KOPT-K1 (cell line): ENCODE measurements around the gene RASD2.
"Not testable (repeated sequence)": the region's sequence is repeated elsewhere in the genome, so short reads cannot be mapped to it uniquely, and the experiment has no call there.

Experiments used
- H3K27ac ChIP-seq: fragments of 200-600 bp; sonication (generic); 2 replicates; pipeline ENCODE4 v1.5.1; 2016; ENCODE audit warnings: antibody characterized with exemption, mild to moderate bottlenecking, low read depth, low read length; ENCODE audit not compliant: poor library complexity, severe bottlenecking
- H3K36me3 ChIP-seq: fragments of 200-600 bp; sonication (generic); 2 replicates; pipeline ENCODE4 v1.5.1; 2017; ENCODE audit warnings: antibody characterized with exemption, mild to moderate bottlenecking, low read length, moderate library complexity; ENCODE audit not compliant: insufficient read depth
- H3K9me3 ChIP-seq: fragments of 200-600 bp; sonication (generic); 2 replicates; pipeline ENCODE4 v1.5.1; 2017; ENCODE audit warnings: antibody characterized with exemption, low read length, mild to moderate bottlenecking; ENCODE audit not compliant: insufficient read depth, poor library complexity, severe bottlenecking

The RASD2 gene

DNA sequence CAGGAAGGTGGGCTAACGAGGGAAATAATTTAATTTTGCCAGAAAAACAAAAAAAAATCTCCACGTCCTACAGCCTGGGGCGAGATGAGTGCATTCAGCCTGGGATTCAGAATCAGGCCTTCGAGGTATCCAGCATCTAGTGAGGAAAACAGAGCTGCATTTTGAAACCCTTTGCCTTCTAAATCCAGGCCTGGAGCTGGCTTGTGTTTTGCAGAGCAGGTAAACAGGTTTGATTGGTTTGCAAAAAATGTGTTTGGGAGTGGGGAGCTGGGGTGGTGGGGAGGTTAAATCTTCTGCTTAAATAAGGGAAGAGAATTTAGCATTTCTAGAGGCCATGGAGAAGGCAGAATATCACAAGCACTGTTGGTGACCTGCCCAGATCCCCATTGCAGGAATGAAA lies 29.7 kb upstream of the RASD2 start:
- no peaks in the 10 kb centered on the region for H3K9me3 ChIP-seq
- H3K27ac ChIP-seq, result no peak overlapping the region
- no peaks in the 10 kb centered on the region for H3K36me3 ChIP-seq

DNA sequence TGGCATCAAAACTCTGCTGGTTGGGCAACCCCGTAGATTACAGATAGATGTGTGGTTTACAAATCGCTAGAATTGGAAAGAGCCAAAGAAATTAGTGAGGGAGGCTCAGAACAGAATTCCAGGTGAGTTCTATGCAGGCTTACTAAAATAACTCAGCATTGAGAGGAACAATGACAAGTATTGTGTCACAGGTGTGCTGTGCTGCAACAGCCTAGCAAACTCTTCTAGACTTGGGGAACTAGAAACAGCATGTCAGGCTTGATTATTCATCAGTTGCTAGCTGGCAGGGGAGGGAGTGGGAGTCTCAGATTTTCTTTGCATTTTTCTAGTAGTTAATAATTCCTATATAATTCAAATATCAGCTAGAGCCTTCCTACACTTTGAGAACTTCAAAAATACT lies 26.3 kb upstream of the RASD2 start:
- no peaks in the 10 kb centered on the region for H3K9me3 ChIP-seq
- H3K36me3 ChIP-seq, result no peaks in the 10 kb centered on the region
- H3K27ac ChIP-seq, result no peak overlapping the region

DNA sequence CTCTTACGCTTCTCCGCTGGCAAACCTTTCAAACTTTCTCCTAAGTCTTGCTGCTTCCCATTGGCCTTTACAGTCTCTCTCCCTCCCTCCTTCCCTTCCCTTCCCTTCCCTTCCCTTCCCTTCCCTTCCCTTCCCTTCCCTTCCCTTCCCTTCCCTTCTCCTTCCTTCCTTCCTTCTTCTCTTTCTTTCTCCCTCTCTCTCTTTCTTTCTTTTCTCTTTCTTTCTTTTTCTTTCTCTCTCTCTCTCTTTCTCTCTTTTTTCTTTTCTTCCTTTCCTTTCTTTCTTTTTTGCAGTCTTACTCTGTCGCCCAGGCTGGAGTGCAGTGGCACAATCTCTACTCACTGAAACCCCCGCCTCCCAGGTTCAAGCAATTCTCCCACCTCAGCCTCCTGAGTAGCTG lies 24.7 kb upstream of the RASD2 start:
- not testable (repeated sequence) for H3K36me3 ChIP-seq, H3K9me3 ChIP-seq

DNA sequence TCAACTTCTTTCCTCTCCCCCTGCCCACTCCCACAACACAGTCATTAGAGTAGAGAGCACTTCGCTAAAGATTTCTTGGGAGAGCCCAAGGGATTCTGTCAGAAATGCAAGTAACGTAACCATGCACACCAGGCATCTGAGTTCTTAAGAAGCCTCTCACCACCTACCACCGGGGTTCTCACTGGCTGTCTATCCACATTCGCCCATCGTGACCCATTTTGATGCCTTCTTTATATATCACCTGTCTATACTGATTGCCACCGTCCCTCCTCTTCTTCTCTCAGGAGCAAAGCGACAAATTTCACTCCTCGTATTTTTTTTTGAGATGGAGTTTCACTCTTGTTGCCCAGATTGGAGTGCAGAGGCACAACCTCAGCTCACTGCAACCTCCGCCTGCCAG lies 23.9 kb upstream of the RASD2 start:
- H3K9me3 ChIP-seq, result no peaks in the 10 kb centered on the region
- H3K36me3 ChIP-seq, result no peaks in the 10 kb centered on the region
- no peak overlapping the region for H3K27ac ChIP-seq

More for the DNA sequence above, 24.7 kb upstream of the RASD2 start:
- H3K27ac ChIP-seq, result not testable (repeated sequence)

DNA sequence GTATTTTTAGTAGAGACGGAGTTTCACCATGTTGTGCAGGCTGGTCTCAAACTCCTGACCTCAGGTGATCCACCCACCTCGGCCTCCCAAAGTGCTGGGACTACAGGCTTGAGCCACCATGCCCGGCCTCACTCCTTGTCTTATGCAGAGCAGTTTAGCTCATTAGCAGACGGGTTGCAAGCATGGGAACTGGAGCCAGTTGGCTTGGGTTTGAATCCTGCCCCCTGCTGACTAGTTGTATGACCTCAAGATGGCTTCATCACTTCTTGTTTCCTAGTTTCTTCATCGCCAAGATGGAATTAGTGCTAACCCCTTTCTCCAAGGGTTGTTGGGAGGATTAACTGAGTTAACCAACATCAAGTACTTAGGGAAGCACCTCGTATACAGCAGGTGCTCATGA lies 23.4 kb upstream of the RASD2 start:
- H3K9me3 ChIP-seq, result no peaks in the 10 kb centered on the region
- no peaks in the 10 kb centered on the region for H3K36me3 ChIP-seq

DNA sequence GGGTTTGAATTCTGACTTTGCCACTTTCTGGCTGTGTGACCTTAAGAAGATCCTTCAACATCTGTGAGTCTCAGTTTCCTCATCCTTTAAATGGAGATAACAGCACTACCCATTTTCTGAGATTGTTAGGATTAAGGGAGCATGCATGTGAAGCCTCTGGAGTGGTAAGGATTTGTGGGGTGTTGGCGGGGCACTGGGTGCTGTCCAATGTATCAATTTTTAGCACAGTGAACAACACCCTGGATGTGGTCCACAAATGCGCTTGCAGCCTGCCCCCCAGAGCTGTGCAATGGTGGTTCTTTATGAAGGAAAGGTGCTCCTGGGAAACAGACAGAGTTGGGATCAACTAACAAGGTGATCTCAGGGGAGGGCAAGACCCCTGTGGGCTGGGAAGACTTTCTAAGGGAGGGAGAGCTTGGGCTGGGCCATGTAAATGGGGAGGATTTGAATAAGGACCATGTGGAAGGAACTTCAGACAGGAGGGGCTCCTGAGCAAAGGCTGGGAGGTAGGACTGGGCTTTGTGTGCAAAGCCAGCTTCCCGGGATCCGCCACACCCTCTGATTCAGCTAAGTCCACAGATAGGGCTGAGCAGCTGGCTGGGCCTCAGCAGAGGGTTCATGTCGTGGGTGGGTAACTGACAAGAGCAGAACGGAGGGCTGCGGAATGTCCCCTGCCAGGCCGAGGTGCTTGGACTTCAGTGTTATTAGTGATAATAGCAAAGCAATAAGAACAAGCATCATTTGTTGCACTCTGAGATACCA lies 22.7 kb upstream of the RASD2 start:
- no peaks in the 10 kb centered on the region for H3K36me3 ChIP-seq
- H3K9me3 ChIP-seq, result no peaks in the 10 kb centered on the region
- H3K27ac ChIP-seq, result no peak overlapping the region

More for the DNA sequence above, 23.4 kb upstream of the RASD2 start:
- no peak overlapping the region for H3K27ac ChIP-seq

DNA sequence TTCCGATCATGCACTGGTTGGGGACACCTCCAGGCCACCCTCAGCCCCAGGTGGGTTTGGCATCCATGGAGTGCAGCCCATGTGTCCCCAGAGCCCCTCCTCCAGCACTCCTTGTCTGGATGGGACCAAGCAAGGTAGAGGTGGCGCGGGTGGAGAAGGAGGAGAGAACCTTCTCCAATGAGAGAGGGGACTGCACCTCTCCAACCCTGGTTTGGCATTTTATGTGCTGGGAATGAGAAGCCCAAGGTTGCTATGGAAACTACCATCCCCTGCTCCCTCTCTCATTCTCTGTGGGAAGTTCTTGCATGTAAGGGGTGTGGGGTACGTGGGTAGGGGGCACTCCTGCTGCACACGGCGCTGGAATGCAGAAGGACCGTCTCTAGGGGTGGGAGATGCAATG lies 21.8 kb upstream of the RASD2 start:
- no peak overlapping the region for H3K27ac ChIP-seq
- no peaks in the 10 kb centered on the region for H3K36me3 ChIP-seq

DNA sequence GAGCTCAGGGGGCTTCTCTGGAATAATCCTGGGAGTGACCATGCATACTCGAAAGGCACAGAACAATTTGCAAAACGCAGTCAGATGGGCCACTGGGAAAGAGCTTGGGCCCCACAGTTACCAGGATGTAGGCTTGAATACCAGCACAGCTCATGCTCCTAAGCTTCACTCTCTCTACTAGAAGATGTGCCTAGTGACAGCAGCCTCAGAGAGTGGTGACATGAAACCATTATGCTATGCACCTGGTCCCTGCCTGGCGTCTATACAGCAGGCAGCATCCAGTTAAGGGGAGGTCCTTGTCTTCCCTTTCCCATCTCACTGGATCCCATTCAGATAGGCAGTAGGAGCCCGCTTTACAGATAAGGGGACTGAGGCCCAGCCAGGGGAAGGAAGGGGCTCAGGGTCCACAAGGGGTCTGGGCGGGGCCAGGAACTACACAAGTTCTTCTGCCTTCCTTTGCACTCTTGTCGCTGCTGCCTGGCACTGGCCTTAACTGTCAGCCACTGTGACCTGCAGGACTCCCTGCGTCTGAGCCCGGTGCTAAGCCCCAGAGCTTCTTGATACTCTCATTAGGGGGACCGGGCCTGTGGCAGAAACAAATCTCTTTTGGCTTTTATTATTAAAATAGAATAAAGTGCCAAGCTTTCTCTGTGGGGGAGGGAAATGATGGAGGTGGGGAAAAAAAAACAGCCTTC lies 21.2 kb upstream of the RASD2 start:
- H3K9me3 ChIP-seq, result no peaks in the 10 kb centered on the region
- H3K36me3 ChIP-seq, result no peaks in the 10 kb centered on the region
- no peak overlapping the region for H3K27ac ChIP-seq

More for the DNA sequence above, 21.8 kb upstream of the RASD2 start:
- H3K9me3 ChIP-seq, result no peaks in the 10 kb centered on the region

DNA sequence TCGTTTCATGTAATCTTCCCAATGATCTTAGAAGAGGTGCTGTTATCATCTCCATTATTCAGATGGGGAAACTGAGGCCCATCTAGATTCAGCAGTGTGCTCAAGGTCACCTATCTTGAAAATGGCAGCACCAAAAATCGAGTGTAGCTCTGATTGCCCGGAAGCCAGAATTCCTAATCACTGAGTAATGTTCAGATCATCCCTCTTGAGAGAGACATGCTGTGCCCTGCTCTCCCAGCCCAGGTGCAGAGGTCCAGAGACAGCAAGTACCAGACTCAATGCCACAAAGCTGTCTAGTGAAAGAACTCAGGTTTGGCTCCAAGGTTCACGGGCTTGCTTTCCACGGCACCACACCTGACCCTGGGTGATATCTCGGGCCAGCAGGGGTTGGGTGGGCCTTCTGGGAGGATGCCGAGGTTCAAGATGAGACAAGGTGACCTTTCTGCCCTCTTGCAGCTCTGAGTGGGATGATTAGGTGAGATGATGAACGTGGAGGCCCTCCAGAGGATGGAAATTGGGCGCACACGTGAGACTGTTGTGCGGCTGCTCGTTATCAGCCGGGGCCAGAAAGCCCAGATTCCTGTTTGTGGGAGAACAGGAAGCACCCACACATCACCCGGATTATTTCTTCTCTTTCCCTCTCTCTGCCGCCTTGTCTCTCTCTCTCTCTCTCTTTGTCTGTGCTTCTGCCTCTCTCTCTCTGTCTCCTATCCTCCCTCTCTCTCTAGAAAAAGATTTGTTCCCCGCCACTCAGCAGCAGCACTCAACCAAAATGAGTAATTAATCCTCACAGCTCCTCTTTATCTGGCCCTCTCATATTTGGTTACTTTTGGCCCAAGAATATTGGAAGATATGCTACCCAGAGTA lies 19.0 kb upstream of the RASD2 start:
- H3K27ac ChIP-seq, result no peak overlapping the region
- H3K9me3 ChIP-seq, result no peaks in the 10 kb centered on the region
- H3K36me3 ChIP-seq, result no peaks in the 10 kb centered on the region

DNA sequence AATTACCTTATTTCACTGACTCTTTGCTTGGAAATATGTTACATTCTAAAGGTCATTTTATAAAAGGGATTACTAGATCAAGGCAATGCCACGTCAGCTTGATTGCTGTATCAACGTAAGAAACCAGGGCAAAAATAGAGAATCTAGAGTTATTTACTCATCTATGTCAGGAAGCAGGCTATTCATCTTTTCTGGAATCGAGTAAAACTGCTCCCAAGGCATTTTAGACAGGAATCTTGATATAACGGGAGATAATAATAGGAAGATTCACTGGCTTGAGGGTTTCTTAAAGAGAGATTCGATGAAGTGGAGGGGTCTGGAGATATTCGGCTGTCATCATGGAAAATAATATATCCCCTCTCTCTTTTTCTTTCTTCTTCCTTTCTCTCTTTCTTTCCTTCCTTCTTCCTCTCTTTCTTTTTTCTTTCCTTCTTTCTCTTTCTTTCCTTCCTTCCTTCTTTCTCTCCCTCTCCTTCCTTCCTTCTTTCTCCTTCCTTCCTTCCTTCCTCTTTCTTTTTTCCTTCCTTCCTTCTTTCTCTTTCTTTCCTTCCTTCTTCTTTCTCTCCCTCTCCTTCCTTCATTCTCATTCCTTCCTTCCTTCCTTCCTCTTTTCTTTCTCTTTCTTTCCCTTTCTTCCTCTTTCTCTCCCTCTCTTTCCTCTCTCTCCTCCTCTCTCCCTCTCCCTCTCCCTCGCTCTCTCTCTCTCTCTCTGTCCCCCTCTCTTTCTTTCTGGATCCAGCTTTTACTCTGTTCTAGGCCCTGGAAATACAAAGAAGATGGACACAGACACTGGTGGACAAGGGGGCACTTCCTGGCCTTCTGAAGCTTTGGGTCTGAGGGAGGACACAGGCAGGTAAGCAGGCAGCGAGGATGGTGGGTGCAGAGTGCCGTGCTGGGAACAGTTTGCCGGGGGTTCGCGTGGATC lies 18.1 kb upstream of the RASD2 start:
- no peak overlapping the region for H3K27ac ChIP-seq
- no peaks in the 10 kb centered on the region for H3K36me3 ChIP-seq
- H3K9me3 ChIP-seq, result no peaks in the 10 kb centered on the region

DNA sequence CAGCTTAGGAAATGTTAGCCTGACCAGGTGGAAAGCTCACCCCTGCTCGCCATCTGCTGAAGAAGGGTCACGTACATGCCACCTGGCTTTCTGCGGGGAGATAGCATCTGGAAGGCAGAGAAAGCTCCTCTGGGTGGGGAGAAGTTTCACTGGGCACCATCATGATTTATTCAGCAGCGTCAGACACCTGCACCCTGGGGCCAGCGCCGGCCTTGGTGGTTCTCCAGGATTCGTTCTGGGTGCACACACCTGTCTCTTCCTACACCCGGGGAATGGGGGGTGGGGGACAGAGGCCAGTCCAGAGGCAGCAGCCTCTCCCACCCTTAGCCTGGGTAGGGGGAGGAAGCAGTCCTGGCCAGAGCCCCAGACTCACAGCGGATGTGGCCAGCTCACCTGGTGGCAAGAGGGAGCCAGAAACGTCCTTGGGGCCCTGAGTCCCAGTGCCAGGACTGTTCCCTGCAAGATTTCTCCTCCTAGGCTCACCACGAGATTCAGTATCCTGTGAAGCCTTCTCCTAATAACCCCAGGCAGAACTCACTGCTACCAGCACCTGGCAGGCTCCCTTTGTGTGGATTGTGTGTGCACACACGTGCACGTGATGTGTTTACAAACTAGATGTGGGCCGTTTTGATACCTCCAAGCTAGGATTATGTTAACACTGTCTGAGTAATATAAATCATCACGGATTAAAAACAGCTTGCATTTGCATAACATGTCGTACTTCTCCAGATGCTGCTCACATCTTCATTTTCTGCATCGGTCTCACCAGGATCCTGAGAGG lies 17.3 kb upstream of the RASD2 start:
- no peaks in the 10 kb centered on the region for H3K9me3 ChIP-seq
- H3K36me3 ChIP-seq, result no peaks in the 10 kb centered on the region
- no peak overlapping the region for H3K27ac ChIP-seq

DNA sequence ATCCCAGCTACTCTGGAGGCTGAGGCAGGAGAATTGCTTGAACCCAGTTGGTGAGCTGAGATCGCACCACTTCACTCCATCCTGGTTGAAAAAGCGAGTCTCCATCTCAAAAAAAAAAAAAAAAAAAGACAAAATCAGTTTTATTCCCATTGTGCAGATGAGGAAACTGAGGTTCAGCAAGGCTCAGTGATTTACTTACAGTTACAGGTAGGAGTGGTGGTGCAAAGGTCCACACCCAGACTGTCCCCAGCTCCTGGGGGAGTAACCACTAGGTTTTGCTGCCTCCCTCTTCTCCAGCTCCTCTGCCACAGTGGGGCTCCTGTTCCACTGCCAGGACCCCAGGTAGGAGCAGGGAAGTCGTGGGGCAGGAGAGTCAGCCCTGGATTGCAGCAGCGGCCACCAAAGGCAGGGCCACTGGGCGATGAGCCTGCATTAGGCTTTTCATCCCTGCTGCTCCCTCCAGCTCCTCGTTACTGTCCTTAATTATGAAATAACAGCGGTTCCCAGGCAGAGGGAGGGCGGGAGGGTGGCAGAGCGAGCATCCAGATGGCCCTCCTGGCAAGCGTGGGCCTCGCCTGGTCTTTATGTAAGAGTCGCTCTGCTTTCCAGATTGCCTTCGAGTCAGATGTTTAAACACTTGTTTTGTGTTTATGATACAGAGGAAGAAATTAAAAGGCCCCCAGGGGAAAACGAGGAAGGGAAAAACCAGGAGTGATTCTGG lies 15.5 kb upstream of the RASD2 start:
- H3K9me3 ChIP-seq, result no peaks in the 10 kb centered on the region
- no peaks in the 10 kb centered on the region for H3K36me3 ChIP-seq
- no peak overlapping the region for H3K27ac ChIP-seq

DNA sequence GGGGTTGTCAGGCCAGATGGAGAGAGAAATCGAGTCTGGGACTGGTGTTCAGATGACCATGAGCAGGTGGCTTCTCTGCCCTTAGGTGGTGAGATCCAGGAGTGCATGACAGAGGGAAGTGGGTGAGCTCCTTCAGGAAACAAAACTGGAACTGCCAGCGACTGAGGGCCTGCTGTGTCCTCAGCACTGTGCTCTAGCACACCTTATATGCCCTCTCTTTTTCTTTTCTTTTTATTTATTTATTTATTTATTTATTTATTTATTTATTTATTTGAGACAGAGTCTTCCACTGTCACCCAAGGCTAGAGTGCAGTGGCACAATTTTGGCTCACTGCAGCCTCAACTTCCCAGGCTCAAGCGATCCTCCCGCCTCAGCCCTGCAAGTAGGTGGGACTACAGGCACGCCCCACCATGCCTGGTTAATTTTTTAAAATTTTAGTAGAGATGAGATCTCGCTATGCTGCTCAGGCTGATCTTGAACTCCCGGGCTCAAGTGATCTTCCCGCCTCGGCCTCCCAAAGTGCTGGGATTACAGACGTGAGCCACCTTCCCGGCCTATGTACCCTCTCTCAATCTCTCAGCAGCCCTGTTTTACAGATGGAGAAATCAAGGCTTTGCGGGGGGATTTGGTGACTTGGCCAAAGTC lies 14.8 kb upstream of the RASD2 start:
- Histone ChIP-seq H3K27ac (no peak overlapping the region), H3K36me3 (no peaks in the 10 kb centered on the region), H3K9me3 (no peaks in the 10 kb centered on the region)
